Stimulated activated CD4-positive, alpha-beta T cell treated with anti-CD3 and anti-CD28 coated beads, Interleukin-15, amount 100 ng/mL, for 48 hours (primary cell): ENCODE results near the gene TIMM22.
"Not testable (repeated sequence)": the region's sequence is repeated elsewhere in the genome, so short reads cannot be mapped to it uniquely, and the experiment has no call there.

Experiments
- DNase-seq, 2 donors: peaks; one replicate each; pipeline ENCODE4 v3.0.0-alpha.2; 2020; ENCODE audit warnings: low read depth in 2 of 2

TIMM22 gene

DNA sequence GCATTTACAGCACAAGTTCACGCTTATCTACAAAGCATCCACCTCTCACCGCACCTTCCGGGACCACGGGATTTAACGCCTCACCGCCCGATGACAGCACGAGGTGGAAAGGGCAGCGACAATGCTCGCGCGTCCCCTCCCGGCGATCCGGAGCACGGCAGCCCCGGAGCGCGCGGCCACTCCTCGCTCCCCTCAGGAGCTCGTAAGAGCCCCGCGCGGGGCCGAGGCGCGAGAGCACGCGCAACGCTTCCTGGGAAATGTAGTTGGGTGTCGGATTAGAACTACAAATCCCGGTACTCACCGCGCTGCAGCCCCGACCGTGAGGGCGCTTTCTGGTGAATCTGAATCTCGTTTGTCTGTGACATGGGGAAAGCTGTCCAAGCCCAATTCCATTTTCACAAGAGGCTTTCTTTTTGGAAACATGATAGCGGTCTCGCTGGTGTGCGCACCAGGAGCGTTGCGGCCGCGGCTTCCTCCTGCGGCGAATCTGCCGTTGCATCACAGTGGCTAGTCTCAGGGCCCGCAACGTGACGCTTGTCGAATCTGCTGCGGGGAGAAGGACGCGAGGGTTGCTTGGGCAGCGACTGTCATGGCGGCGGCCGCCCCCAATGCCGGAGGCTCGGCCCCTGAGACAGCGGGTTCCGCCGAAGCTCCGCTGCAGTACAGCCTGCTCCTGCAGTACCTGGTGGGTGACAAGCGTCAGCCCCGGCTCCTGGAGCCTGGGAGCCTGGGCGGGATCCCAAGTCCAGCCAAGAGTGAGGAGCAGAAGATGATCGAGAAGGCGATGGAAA, at the start of gene TIMM22:
Gene TIMM22 (plus strand): TSS at position 576 of the 791 bp plus-strand sequence. CDS start 14 bp downstream, at position 590.
- peak; percentile 86 to 87 for DNase-seq

GRCh38 chr17:948284-948852, 48.6 kb upstream of the TIMM22 start:
- no peak for DNase-seq

GRCh38 chr17:949623-950303, 47.2 kb upstream of the TIMM22 start:
- DNase-seq, result no peak

DNA sequence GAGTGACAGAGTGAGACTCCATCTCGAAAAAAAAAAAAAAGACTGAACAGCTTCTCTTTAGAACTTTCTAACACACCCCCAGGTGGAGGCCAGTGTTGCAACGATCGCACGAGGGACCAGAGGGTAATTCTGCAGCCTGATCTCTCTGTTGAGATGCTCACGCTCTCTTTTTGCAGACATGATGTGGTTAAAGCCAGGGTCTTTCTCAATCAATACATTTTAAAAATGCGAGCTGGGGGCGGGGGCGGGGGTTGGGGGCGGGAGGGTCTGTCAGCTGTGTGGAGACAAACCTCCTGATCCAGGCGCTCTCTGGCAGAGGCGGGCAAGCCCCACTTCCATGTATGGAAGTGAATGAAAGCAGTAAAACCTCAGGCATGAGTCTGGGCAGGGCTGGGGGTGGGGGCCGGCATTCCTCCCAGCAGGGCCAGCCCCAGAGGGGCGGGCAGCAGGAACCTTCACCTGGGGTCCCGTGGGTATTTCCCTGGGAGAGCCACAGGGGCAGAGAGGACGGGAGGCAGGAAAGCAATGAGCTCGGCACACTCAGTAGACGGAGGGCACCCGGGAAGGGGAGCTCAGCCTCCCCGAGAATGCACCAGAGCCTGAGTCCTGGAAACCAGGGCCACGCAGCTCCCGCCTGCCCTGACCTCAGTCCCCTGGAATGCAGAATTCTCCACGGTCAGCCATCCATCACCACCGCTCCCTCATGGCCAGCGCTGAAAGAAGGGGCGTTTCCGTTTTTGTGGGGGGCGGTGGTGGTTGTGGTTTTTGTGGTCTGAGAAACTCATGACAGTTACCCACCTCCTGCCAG, 45.4 kb upstream of the TIMM22 start:
- no peak for DNase-seq

DNA sequence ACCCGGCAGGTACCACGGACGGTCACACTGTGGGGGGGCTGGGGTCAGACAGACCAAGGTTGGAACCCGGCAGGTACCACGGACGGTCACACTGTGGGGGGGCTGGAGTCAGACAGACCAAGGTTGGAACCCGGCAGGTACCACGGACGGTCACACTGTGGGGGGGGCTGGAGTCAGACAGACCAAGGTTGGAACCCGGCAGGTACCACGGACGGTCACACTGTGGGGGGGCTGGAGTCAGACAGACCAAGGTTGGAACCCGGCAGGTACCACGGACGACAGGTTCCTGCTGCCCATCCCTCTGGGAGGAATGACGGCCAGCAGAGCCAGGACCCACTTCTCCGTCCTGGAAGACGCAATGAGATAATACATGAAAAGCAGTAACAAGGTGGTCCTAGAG, 44.3 kb upstream of the TIMM22 start:
- DNase-seq, result not testable (repeated sequence)

GRCh38 chr17:953767-954166, 43.2 kb upstream of the TIMM22 start:
- no peak for DNase-seq

DNA sequence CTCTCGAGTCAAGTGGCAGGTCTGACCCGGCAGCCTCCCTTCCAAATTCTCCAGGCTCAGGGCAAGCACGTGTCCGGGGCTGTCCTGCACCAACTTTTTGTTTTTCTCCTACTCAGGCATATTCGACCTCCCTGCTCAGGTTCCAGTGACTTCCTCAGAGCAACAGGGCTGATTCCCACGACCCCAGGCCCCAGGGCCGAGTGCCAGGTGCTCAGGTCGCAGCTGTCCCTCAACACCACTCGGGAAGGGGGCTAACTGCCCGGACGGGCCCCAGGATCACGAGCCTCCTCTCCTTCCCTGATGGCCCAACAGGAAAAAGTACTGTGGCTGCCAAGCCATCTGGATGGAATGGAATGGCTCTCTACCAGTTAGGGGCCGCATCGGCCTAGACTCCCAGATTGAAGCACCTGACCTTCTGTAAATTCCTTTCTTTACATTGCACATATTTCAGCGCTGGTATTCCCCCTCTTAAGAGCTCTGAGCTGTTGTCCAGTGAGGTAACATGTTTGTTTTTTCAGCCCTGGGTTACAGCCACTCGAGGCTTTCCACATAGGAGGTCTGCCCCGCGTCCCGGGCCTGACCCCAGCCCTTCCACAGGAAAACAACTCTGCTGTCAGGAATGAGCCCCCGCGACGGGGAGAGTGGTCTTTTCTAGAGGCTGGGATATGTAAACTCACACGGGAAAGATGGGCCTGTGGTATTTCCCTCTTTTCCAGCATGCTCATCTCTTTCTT, 42.3 kb upstream of the TIMM22 start:
- DNase-seq, result no peak

GRCh38 chr17:956905-957304, 40.0 kb upstream of the TIMM22 start:
- DNase-seq, result no peak

GRCh38 chr17:957856-958421, 39.0 kb upstream of the TIMM22 start:
- no peak for DNase-seq

DNA sequence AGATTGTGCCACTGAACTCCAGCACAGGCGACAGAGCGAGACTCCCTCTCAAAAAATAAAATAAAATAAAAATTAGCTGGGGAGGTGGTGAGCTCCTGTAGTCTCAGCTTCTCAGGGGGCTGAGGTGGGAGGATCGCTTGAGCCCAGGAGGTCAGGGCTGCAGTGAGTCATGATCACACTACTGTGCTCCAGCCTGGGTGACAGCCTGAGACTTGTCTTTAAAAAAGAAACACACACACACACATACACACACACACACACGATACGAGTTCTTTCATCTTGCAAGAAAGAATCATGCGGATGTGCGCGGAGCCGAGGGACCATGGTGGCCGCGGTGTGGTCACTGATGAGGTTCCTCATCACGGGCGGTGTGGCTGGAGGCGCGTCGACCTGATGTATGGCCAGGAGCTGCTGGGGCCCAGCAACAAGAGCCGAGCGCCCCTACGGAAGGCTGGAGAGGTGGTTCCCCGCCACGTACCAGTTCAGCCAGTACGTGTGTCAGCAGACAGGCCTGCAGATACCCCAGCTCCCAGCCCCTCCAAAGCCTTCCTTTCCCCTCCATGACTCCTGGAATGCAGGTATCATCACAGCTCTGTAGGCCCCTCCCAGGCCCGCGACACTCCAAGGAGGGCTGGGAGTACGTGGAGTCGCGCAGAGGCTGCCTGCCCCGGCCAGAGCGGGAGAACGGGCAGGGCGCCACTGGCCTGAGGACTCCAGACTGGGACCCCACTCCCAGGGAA, 38.0 kb upstream of the TIMM22 start:
- DNase-seq, result no peak

DNA sequence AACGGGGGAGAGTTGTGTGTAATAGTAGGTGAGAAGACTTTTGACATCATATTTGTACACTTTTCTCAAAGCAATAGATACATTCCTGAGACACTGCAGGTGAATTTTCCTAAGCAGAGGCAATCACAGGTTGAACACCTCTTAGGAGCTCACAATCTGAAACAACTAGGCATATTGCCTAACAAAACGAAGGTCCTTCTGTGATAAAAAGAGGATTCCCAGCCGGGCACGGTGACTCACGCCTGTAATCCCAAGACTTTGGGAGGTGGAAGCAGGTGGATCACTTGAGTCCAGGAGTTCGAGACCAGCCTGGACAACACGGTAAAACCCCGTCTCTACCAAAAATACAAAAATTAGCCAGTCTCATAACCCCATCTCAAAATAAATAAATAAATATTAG, 34.8 kb upstream of the TIMM22 start:
- DNase-seq, result no peak

DNA sequence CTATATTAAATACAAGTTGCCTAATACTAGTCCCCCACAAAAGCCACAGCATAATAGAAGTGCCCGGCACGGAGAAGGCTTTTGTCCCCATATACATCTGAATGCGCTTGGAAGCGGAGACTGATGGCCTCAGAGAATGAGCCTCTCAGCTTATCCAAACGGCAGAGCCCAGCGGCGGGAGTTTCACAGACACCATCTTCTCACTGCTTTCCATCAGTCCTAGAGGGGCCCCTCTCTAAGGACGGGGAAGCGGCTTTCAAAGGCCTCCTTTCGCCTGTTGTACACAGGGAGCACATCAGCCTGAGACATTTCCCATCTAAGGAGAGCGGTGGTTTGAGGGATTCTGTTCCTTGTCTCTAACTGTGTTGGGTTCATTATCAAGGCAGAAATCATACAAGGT, 34.3 kb upstream of the TIMM22 start:
- DNase-seq, result no peak

- no peak for DNase-seq
Measured at GRCh38 chr17:964876-965275, 32.1 kb upstream of the TIMM22 start.

GRCh38 chr17:965311-965989, 31.5 kb upstream of the TIMM22 start:
- no peak for DNase-seq

- no peak for DNase-seq
Measured at GRCh38 chr17:967122-967521, 29.8 kb upstream of the TIMM22 start.

- DNase-seq, result no peak
Measured at GRCh38 chr17:968812-969730, 27.9 kb upstream of the TIMM22 start.

DNA sequence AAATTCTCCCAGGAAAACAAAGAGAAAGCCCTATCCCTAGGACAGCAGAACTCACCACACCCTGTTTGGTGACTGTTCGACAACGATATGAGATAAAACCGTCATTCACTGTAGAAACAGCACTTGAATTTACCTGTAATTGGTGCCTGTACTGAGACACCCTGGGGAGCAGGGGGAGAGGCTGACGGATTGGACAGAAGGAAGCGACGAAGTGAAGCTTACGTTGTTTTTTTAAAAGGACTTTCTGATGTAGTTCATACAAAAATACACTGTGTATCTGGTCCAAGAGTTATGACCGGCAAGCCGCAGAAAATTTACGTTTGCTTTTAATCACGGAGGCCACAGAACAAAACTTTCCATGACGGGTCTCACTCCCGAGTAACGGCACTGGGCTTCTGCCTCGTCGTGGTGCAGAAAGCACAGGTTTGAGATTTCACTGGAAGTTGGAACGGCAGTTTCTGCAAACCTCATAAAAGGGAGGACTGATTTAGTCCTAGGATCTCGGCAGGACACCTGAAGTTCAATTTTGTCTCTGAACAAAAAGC, 27.0 kb upstream of the TIMM22 start:
- DNase-seq, result no peak

- DNase-seq, result no peak
Measured at GRCh38 chr17:970364-970763, 26.6 kb upstream of the TIMM22 start.
